GM18526 (cell line): ENCODE measurements around the gene DEPDC1B.

Experiments used
- POLR2A ChIP-seq: IDR thresholded peaks from 3 replicates; pipeline ENCODE4 v1.6.1; 2011; ENCODE audit not compliant: insufficient read length; ENCODE audit errors: extremely low read depth

Gene DEPDC1B, protein sequence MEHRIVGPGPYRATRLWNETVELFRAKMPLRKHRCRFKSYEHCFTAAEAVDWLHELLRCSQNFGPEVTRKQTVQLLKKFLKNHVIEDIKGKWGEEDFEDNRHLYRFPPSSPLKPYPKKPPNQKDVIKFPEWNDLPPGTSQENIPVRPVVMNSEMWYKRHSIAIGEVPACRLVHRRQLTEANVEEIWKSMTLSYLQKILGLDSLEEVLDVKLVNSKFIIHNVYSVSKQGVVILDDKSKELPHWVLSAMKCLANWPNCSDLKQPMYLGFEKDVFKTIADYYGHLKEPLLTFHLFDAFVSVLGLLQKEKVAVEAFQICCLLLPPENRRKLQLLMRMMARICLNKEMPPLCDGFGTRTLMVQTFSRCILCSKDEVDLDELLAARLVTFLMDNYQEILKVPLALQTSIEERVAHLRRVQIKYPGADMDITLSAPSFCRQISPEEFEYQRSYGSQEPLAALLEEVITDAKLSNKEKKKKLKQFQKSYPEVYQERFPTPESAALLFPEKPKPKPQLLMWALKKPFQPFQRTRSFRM

DNA sequence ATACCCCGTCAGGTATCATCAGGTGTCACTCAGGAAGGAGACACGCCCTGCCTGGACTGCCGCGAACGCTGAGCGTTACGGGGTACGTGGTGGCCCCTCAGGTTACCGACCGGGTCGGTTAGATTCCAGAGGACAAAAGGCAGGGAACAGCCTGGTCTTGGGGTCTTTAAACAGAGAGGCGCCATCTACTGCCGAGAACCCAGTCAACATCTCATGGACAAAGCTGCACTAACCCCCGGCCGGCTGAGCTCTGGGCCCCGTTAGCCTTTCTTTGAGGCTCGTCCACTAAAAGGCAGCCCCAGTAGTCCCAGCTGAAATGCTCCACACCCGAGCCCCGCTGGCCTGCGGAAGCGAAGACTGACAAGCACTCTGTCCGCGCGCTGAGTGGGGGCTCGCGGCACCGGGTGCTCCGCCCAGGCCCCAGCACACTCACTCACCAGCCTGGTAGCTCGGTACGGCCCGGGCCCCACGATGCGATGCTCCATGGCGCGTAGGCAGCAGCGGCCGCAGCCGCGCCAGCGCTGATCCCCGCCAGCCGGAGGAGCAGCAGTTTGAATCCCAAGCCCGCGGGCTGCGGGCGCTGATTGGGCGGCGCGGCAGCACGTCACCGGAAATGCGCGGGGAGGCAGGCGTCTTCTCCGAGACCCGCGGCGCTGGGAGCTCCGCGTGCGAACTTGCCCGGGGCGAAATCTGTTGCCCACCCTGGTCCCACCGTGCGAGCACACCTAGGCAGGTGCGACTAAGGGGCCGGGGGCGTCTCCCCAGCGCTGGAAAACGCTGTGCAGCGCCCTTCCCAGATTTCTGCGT lies at the start of gene DEPDC1B:
TSS of gene DEPDC1B (minus strand) at position 558 of the 807 bp plus-strand sequence. CDS start at position 485, 73 bp downstream.
- TF ChIP-seq POLR2A, result peak; percentile 79

DNA sequence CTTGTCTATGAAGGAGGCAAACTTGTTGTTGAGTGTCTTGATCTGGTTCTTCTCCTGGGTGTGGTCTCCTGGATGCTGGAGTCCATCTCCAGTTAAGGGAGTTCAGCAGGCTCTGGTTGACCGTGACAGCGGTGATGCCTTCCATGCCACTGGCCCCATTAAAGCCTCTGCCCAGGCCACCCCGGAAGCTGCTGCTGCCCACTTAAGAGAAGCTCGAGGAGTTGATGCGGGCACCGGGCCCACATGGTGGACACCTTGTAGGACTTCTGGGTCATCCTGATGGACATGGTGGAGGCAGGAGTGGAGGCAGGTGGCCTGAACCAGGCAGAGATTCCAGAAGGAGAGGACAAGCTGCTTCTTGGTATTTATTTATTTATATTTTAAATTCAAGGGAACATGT lies 44.7 kb upstream of the DEPDC1B start:
- no peak for TF ChIP-seq POLR2A

DNA sequence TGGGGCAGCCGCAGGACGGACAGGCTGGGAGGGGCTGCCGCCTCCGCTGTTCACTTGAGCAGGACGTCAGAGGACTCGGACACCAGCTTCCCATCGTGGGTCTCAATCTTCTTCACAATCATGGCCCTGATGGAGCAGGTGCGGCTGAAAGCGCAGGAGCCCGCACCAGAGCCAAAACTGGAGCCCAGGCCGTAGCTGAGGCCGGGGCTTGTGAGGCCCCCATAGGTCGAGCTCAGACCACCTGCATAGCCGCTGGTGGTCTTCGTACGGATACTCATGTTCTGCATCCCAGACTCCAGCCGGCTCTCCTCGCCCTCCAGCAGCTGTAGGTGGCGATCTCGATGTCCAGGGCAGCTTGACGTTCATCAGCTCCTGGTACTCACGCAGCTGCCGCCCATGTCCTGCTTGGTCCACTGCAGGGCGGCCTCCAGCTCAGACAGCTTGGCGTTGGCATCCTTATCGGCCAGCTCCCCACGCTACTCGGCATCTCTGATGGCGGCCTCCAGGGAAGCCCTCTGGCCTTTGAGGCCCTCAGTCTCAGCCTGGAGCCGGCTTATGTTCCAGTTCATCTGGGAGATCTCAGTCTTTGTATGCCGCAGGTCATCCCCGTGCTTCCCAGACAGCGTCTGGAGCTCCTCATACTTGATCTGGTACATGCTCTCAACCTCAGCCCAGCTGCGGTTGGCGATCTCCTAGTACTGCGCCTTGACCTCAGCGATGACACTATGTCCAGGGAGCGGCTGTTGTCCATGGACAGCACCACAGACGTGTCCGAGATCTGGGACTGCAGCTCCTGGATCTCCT lies 43.7 kb upstream of the DEPDC1B start:
- TF ChIP-seq POLR2A, result no peak

DNA sequence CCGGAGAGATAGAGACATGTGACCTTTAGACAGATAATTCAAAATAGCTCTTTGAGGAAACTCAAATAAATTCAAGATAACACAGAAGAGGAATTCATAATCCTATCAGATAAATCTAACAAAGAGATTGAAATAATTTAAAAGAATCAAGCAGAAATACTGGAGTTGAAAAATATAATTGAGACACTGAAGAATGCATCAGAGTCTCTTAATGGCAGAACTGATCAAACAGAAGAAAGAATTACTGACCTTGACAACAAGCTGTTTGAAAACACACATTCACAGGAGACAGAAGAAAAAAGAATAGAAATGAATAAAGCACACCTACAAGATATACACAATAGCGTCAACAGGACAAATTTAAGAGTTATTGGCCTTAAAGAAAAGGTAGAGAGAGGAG lies 40.4 kb upstream of the DEPDC1B start:
- TF ChIP-seq POLR2A, result no peak

DNA sequence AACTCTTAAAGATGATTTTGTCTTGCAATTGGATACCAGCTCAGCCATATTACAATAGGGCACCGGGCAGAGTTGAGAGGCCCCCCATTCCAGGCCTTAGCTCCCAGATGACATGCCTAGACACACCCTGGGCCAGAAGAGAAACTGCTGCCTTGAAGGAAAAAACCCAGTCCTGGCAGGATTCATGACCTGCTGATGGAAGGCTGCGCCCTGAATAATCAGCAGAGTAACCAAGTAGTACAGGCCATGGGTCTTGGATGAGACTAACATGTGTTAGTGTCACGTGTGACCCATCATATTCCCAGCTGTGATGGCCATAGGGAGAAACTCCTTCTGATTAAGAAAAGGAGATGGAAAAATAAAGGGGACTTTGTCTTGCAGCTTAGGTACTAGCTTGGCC lies 39.0 kb upstream of the DEPDC1B start:
- TF ChIP-seq POLR2A, result no peak

DNA sequence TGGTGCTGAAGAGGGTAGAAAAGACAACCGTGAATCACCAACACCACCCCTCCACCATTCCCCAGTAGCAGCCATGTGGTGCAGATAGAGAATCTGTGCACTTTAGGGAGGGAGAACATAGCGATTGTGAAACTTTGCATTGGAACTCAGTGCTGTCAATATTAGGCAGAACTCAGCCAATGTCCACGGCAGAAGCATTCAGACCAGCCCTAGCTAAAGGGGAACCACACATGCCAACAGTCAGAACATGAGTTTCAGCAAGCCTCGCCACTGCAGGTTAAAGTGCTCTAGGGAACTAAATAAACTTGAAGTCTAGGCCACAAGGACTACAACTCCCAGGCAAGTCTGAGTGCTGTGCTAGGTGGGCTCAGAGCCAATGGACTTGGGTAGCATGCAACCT lies 38.5 kb upstream of the DEPDC1B start:
- no peak for TF ChIP-seq POLR2A

DNA sequence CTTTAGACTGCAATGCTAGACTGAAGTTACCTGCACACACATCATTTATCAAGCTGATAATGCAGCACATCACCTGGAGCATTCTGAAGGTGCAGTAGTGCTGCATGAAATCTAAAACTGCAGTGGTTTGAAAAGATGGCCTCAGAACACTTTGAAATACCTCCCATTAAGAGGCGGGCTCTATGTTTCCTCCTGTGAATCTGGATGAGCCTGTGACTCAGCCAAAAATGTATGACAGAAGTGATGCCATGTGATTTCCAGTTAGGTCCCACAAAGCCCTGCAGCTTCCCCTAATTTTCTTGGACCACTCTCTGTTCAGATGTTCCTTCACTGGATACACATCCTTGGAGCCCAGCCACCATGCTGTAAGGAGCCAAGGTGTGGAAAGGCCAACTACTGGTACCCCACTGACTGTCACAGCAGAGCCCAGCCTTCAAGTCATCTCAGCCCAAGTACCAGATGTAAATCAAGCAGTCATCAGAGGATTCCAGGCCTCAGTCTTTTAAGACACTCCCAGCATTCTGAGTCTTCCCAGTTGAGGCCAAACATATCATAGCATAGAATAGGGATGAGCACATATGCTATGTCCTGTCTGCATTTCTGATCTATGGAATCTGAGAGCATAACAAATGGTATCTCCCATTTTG lies 27.2 kb upstream of the DEPDC1B start:
- no peak for TF ChIP-seq POLR2A

DNA sequence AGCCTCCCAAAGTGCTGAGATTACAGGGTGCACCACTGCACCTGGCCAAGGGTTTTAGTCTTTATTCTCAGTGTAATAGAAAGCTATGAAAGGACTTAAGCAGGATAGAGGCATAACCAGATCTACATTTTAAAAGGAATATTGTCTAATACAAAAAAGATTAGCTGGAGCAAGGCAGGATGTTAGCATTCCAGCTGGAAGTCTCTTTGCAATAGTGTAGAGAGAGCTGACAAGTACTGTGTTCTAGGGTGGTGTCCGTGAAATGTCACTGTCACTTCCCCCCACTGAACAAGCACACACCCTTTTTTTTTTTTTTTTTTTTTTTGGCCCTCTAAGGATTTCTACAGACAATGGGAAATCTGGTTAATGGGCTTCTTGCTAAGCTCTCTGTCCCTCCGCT lies 24.2 kb upstream of the DEPDC1B start:
- no peak for TF ChIP-seq POLR2A

DNA sequence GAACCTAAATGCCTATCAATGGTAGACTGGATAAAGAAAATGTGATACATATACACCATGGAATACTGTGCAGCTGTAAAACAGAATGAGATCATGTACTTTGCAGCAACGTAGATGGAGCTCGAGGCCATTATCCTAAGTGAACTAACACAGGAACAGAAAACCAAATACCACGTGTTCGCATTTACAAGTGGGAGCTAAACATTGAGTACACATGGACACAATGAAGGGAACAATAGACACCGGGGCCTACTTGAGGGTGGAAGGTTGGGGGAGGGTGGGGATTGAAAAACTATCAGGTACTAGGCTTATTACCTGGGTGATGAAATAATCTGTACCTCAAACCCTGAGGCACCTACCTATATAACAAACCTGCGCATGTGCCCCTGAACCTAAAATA lies 22.4 kb upstream of the DEPDC1B start:
- no peak for TF ChIP-seq POLR2A

DNA sequence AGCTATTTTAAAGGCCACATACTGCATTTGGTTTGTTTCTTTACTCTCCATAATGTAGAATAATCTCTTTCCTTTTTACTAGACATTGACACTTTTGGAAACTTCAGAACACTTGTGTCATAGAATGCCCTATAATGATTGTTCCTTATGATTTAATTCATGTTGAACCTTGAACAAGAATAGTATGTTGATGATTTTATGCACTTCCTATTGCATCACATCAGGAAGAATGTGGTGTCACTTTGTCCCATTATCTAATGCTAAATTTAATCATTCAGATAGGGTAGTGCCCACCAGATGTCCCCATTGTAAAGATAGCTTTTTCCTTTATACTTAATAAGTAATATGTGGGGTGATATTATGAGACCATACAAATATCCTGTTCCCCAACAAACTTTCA lies 19.4 kb upstream of the DEPDC1B start:
- TF ChIP-seq POLR2A, result no peak

DNA sequence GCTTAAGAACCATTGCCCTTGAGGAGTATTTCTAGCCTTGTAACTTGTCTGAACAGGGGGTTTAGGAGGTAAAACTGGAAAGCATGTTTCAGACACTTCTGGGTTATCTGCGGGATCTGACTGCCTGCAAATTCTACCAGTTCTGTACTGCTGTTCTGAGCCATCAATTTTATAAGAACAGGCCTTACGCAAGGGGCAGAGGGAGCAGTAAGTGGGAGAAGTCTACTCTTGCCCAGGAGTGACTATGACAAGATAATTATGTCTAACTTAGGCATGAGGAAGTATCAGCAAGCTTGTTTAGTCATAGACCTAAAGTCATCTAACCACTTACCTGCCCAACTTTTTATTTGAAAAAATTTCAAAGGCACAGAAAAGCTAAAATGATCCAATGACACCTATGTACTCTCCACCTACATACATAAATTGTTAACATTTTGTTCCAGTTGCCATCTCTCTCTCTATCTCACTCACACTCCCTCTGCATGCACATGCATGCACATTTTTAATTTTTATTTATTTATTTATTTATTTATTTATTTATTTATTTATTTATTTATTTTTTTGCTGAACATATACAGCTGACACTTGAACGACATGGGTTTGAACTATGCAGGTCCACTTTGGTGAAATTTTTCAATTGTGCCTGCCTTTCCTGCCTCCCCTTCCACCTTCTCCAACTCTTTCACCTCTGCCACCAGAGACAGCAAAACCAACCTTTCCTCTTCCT lies 18.4 kb upstream of the DEPDC1B start:
- no peak for TF ChIP-seq POLR2A

DNA sequence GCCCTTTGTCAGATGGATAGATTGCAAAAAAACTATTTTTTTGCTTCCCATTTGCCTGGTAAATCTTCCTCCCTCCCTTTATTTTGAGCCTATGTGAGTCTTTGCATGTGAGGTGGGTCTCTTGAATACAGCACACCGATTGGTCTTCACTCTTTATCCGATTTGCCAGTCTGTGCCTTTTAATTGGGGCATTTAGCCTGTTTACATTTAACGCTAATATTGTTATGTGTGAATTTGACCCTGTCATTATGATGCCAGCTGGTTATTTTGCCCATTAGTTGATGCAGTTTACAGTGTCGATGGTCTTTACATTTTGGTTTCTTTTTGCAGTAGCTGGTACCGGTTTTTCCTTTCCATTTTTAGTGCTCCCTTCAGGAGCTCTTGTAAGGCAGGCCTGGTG lies 13.0 kb upstream of the DEPDC1B start:
- no peak for TF ChIP-seq POLR2A

DNA sequence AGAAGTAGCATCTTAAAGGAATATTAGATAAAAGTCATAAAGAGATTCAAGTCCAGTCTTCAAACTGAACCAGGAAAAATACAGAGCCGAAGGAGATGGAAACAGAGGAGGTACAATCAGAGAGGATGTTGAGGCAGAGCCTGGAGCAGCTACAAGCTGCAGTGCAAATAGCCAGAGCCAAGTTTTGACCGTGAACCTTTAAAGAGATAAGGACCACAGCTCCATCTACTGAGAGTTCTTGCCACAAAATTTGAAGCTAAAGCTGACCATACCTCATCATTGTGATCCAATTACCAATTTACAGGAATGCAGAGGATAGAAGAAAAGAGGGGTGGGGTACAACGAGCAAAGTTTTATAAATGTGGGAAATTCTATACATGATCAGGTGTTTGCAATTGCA lies 10.4 kb upstream of the DEPDC1B start:
- no peak for TF ChIP-seq POLR2A

DNA sequence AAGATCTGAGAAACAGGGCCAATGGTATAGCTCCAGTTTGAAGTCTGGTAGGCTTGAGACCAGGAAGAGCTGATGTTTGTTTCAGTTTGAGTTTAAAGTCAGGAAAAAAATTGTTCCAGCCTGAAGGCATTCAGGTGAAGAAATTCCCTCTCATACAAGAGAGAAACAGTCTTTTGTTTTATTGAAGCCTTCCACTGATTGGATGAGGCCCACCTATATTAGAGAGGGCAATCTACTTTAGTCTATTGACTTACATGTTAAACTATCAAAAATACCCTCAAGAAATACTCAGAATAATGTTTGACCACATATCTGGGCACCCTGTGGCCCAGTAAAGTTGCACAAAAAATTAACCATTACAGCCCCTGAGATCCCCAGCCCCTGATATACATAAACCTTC lies 5.2 kb upstream of the DEPDC1B start:
- TF ChIP-seq POLR2A, result no peak
